GM12874 (cell line): Measurements from ENCODE around the gene SH3YL1.
A peak's percentile ranks its signal among the peaks of the same experiment; 100 is the strongest.

Experiments
- CTCF ChIP-seq: IDR thresholded peaks from 2 replicates; pipeline ENCODE4 v1.5.1; 2011; ENCODE audit warnings: low read depth, mild to moderate bottlenecking, control low read depth, low read length, moderate library complexity; ENCODE audit not compliant: insufficient read depth

The SH3YL1 gene

DNA sequence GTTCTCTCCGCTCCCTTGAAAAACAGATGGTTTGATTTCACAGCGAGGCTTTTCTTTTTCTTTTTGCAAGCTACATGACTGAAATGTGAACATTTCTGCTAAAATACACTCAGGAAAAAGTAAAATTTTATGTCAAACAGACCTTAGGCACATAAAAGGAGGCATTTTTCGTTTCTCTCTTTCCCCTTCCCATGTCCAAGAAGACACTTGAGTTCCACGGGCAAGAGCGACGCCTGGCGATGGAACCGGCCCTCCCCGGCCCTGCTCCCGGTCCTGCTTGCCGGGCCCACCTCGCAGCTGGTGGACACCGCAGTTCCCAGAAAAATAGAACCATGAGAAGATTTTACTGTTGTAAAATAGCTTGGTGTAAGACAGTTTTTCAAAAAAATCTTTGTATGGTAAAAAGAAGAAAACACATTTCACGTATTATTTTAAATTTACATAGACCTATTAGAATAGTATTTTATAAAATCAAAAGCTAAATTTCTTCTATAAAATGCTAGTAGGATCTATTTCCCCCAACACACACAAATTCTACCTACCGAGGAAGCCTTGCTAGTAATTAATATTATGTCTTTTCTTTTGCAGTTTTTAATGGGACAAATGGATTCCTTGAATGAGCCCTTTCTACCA lies 26.4 kb upstream of the SH3YL1 start:
- peak; percentile 63 for TF ChIP-seq CTCF

- no peak for TF ChIP-seq CTCF
Observed at GRCh38 chr2:289362-290089, 25.7 kb upstream of the SH3YL1 start.

DNA sequence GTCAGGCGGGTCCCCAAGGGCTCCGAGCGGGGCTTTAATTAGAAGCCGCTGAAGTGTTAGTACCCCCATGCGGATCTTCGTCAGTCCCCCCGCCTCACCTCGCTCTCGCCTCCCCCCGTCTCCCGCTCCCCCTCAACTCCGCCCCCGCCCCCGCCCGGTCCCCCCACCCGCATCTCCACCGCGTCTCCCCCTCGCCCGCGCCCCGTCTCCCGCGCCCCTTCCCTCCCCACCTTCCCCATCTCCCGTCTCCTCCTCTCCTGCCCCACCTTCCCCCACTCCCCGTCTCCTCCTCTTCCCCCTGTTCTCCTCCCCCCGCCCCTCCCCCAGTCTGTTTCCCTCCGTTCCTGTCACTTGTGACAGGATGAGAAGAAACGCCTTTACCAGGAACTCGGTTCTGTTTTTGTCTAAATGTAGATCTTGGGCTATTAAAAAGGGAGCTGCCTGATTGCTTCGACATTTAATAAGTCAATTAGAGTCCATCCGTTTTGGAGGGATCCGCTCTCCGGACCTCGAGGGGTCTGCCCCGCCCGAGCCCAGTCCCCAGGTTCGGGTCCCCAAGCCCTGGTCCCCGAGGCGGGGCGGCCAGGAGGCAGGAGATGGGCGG lies 25.0 kb upstream of the SH3YL1 start:
- TF ChIP-seq CTCF = no peak

- no peak for TF ChIP-seq CTCF
Observed at GRCh38 chr2:287911-288757, 24.3 kb upstream of the SH3YL1 start, which contains the start of gene ALKAL2. Gene ALKAL2, minus strand, starts transcription at chr2:288091. Its CDS starts 256 bp downstream, at chr2:287835.

DNA sequence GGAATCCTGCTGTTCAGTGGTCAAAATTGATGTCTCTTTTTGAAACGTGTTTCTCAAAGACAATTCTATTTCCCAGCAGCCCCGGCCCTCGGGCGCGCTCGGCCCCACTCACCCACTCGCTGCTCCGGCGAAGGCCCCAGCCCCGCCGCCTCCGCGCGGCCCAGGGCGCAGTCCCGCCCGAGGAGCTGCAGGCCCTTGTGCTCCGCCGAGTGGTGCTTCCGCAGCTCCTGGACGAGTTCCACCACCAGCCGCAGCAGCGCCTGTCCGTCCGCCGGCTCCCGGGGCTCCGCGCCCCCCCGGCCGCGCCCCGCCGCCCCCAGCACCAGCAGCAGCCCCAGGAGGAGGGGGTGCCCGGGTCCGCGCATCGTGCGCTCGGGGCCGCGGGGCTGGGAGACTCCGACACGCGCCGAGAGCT lies 23.6 kb upstream of the SH3YL1 start:
- no peak for TF ChIP-seq CTCF

DNA sequence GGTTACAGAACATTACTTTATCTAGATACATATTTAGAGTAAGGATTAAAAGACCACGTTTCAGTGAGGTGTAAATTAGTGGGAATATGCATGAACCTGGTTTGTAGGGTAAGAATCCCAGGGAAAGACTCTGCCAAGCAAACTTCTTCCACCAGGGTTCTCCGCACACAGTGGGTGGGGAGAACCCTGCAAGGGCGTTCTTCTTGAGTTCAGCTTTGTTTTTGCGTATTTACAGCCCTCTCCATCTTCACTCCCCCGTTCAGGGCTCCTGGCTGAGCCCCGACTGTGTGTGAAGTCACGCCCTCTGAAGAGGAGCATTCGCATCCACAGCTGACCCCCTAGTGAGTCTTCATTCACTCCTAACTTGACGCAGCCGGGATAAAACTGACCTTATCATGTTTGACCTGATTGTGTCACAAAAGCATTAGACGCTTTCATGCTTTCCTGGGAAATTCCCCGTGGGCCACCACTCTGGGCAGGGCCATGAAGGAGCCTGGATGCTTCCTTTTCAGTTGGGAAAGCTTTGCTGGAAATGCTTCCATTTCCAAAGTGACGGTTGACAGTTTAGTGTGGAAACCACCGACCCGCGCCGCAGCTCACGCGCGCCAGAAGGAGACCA lies 23.1 kb upstream of the SH3YL1 start:
- no peak for TF ChIP-seq CTCF

GRCh38 chr2:286035-286434 lies 22.2 kb upstream of the SH3YL1 start:
- TF ChIP-seq CTCF = no peak
